GM19328 (cell line): ENCODE measurements around the gene SLC39A3.

Experiments
- ATAC-seq: cut with Tn5 transposase; IDR thresholded peaks from one replicate; pipeline ENCODE4 v1.9.1; 2021; ENCODE audit warnings: mild to moderate bottlenecking, moderate library complexity; ENCODE audit not compliant: unreplicated experiment

The SLC39A3 gene

GRCh38 chr19:2739602-2740313 is at the start of gene SLC39A3:
Gene SLC39A3 (minus strand): TSS chr19:2740017. CDS start chr19:2737257, 2,760 bp downstream.
- peak; percentile 86 for ATAC-seq

- ATAC-seq = no peak
These were observed 48.4 kb upstream of the SLC39A3 start for GRCh38 chr19:2788237-2788636.

- no peak for ATAC-seq
These were observed 47.3 kb upstream of the SLC39A3 start for GRCh38 chr19:2787115-2787514.

- ATAC-seq = peak; percentile 50
These were observed 45.6 kb upstream of the SLC39A3 start, which contains the start of gene THOP1 for GRCh38 chr19:2785244-2785997. Gene THOP1 (plus strand): TSS chr19:2785503. CDS start chr19:2785663, 160 bp downstream.

- ATAC-seq = no peak
These were observed 43.9 kb upstream of the SLC39A3 start for GRCh38 chr19:2783781-2784145.

- peak; percentile 62 for ATAC-seq
These were observed 43.3 kb upstream of the SLC39A3 start, which contains the start of gene SGTA for GRCh38 chr19:2782936-2783780. Gene SGTA (minus strand): TSS chr19:2783273. CDS start chr19:2769068, 14,205 bp downstream.

GRCh38 chr19:2782329-2782935 is 42.6 kb upstream of the SLC39A3 start:
- no peak for ATAC-seq

- no peak for ATAC-seq
These were observed 40.5 kb upstream of the SLC39A3 start for GRCh38 chr19:2780284-2780683.

- ATAC-seq = no peak
These were observed 39.4 kb upstream of the SLC39A3 start for GRCh38 chr19:2779121-2779740.

- ATAC-seq = no peak
These were observed 38.3 kb upstream of the SLC39A3 start for GRCh38 chr19:2777952-2778683.

- no peak for ATAC-seq
These were observed 36.0 kb upstream of the SLC39A3 start for GRCh38 chr19:2775556-2776430.

- ATAC-seq = no peak
These were observed 35.2 kb upstream of the SLC39A3 start for GRCh38 chr19:2774953-2775555.

GRCh38 chr19:2774083-2774679 is 34.4 kb upstream of the SLC39A3 start:
- no peak for ATAC-seq

GRCh38 chr19:2771786-2772674 is 32.2 kb upstream of the SLC39A3 start:
- no peak for ATAC-seq

- no peak for ATAC-seq
These were observed 30.5 kb upstream of the SLC39A3 start for GRCh38 chr19:2770055-2771013.

GRCh38 chr19:2769218-2769617 is 29.4 kb upstream of the SLC39A3 start:
- ATAC-seq = no peak
